SK-N-SH treated with all-trans-retinoic acid at 6 μM for 48 hours (cell line): Measurements from ENCODE around the gene MMP19.

Experiments used
- ARNTL ChIP-seq: fragments of 450-650 bp; formaldehyde crosslinking; IDR thresholded peaks from 2 replicates; pipeline ENCODE4 v1.5.0; 2020; ENCODE audit warnings: low read depth, mild to moderate bottlenecking, moderate library complexity, borderline replicate concordance
- CREB5 ChIP-seq: fragments of 250-450 bp; sonication (Bioruptor Pico); IDR thresholded peaks from 2 replicates; pipeline ENCODE4 v1.5.1; 2020; ENCODE audit warnings: low read depth, mild to moderate bottlenecking, moderate library complexity
- OSR1 ChIP-seq: fragments of 250-450 bp; sonication (Bioruptor Pico); IDR thresholded peaks from 2 replicates; pipeline ENCODE4 v1.8.0; 2022; ENCODE audit warnings: moderate library complexity, mild to moderate bottlenecking, inconsistent platforms
- PATZ1 ChIP-seq: fragments of 250-450 bp; sonication (Bioruptor Pico); IDR thresholded peaks from 2 replicates; pipeline ENCODE4 v1.8.0; 2020; ENCODE audit warnings: mild to moderate bottlenecking, moderate library complexity, borderline replicate concordance
- POU6F1 ChIP-seq: fragments of 250-450 bp; sonication (Bioruptor Pico); IDR thresholded peaks from 2 replicates; pipeline ENCODE4 v1.8.0; 2021; ENCODE audit warnings: low read depth, mild to moderate bottlenecking, moderate library complexity, borderline replicate concordance
- RARB ChIP-seq: fragments of 250-450 bp; sonication (Bioruptor Pico); IDR thresholded peaks from 2 replicates; pipeline ENCODE4 v1.8.0; 2021; ENCODE audit warnings: mild to moderate bottlenecking, moderate library complexity
- TCF4 ChIP-seq: fragments of 250-450 bp; sonication (Bioruptor Pico); IDR thresholded peaks from 2 replicates; pipeline ENCODE4 v1.8.0; 2021; ENCODE audit warnings: mild to moderate bottlenecking, moderate library complexity, borderline replicate concordance
- TOX ChIP-seq: fragments of 250-450 bp; sonication (Bioruptor Pico); IDR thresholded peaks from 2 replicates; pipeline ENCODE4 v1.8.0; 2021; ENCODE audit warnings: mild to moderate bottlenecking, moderate library complexity, borderline replicate concordance
- ZFP3 ChIP-seq: fragments of 250-450 bp; sonication (Bioruptor Pico); IDR thresholded peaks from 2 replicates; pipeline ENCODE4 v1.5.0; 2020; ENCODE audit warnings: mild to moderate bottlenecking, moderate library complexity
- ZFP30 ChIP-seq: fragments of 450-650 bp; formaldehyde crosslinking; IDR thresholded peaks from 2 replicates; pipeline ENCODE4 v1.5.0; 2022; ENCODE audit warnings: mild to moderate bottlenecking, moderate library complexity
- ZNF70 ChIP-seq: fragments of 450-650 bp; formaldehyde crosslinking; IDR thresholded peaks from 2 replicates; pipeline ENCODE4 v1.5.0; 2020; ENCODE audit warnings: mild to moderate bottlenecking, moderate library complexity
- ZNF8 ChIP-seq: fragments of 450-650 bp; formaldehyde crosslinking; IDR thresholded peaks from 2 replicates; pipeline ENCODE4 v1.5.0; 2020; ENCODE audit warnings: mild to moderate bottlenecking, moderate library complexity

- TF ChIP-seq PATZ1 (CRISPR knock-in tag) (no peak), ARNTL (CRISPR knock-in tag) (no peak), CREB5 (CRISPR knock-in tag) (no peak), OSR1 (CRISPR knock-in tag) (no peak), ZFP3 (CRISPR knock-in tag) (no peak), RARB (CRISPR knock-in tag) (no peak), TCF4 (CRISPR knock-in tag) (no peak), ZFP30 (CRISPR knock-in tag) (no peak), ZNF70 (CRISPR knock-in tag) (no peak), POU6F1 (no peak), ZNF8 (CRISPR knock-in tag) (no peak), TOX (CRISPR knock-in tag) (no peak)
Measured at GRCh38 chr12:55877824-55878223, 35.1 kb upstream of the MMP19 start.
